K562 (cell line): ENCODE data around the gene BATF. TPM values are rescaled to one million over a fixed set of nuclear protein-coding genes. Genes with fewer than 3 reads are reported as not detected.

Experiments
- ATAC-seq: fragments of 200-7000 bp; cut with Tn5 transposase; 3 replicates; pipeline ENCODE4 v1.9.1; 2020; ENCODE audit warnings: moderate library complexity
- BruUV-seq: library from RNA; stranded (reverse); fragments of 400-500 nt; replicated peaks from 2 replicates; lab custom pipeline; 2021; lab: Mats Ljungman, UMichigan
- CTCF ChIA-PET: fragments of 300-600 bp; formaldehyde crosslinking; extraction: SDS; loops from one replicate; lab custom pipeline; 2021; ENCODE audit warnings: low intra/inter-chr PET ratio; lab: Yijun Ruan, JAX
- POLR2A ChIA-PET: fragments of 300-600, 350-650 bp; sonication (Branson Sonifier 250); formaldehyde crosslinking; extraction: SDS; loops from one replicate; lab custom pipeline; 2021; ENCODE audit warnings: antibody characterized with exemption, inconsistent platforms; lab: Yijun Ruan, JAX
- DNase-seq, 4 experiments: peaks; one replicate each; pipeline versions ENCODE4 v3.0.0 to v3.0.0-alpha.2; 2011 to 2018; ENCODE audit warnings: low spot score in 3 of 4, mixed read lengths in 3 of 4; ENCODE audit errors: extremely low read depth in 1 of 4
- FAIRE-seq: peaks from 2 replicates; lab custom pipeline; 2011; peaks lifted over from hg19 to GRCh38; lab: Jason Lieb, UNC
- H2AFZ ChIP-seq: 2 replicates; pipeline ENCODE4 v1.6.0; 2011; ENCODE audit warnings: low read depth, low read length, control low read depth, inconsistent platforms
- H3K27ac ChIP-seq: fragments of 200-600 bp; 3 replicates; pipeline ENCODE4 v1.8.0; 2011; ENCODE audit warnings: low read depth, mild to moderate bottlenecking, control low read depth, inconsistent platforms, low read length, moderate library complexity, mixed read lengths; ENCODE audit errors: extremely low read depth
- H3K27me3 ChIP-seq, 2 experiments: fragments of 300-600 bp in 1 of 2; 2 replicates in 1 of 2; 3 replicates in 1 of 2; pipeline versions ENCODE4 v1.6.0 to v1.8.0; 2011; ENCODE audit warnings: inconsistent platforms in 2 of 2, low read length in 2 of 2, mild to moderate bottlenecking in 1 of 2, mixed read lengths in 1 of 2, moderate library complexity in 1 of 2; ENCODE audit not compliant: control insufficient read depth in 2 of 2, insufficient read depth in 2 of 2
- H3K36me3 ChIP-seq: fragments of 300-600 bp; 3 replicates; pipeline ENCODE4 v1.8.0; 2011; ENCODE audit warnings: mild to moderate bottlenecking, low read length, inconsistent platforms; ENCODE audit not compliant: control insufficient read depth, insufficient read depth
- H3K4me1 ChIP-seq, 2 experiments: fragments of 200-600 bp in 1 of 2; replicated peaks in 1 of 2; 2 replicates in 1 of 2; 3 replicates in 1 of 2; pipeline versions ENCODE4 v1.5.1 to v1.8.0; 2011; ENCODE audit warnings: inconsistent platforms in 2 of 2, low read length in 2 of 2, mild to moderate bottlenecking in 1 of 2, mixed read lengths in 1 of 2, moderate library complexity in 1 of 2; ENCODE audit not compliant: control insufficient read depth in 2 of 2, insufficient read depth in 2 of 2
- H3K4me2 ChIP-seq: 2 replicates; pipeline ENCODE4 v1.6.1; 2011; ENCODE audit warnings: low read length, control low read depth, inconsistent platforms, mixed read lengths; ENCODE audit not compliant: insufficient read depth
- H3K4me3 ChIP-seq: fragments of 200-600 bp; sonication (generic), shearing (Covaris generic); 2 replicates; pipeline ENCODE4 v1.5.1; 2016; ENCODE audit warnings: control low read depth, inconsistent platforms
- H3K79me2 ChIP-seq: fragments of 200-600 bp; 3 replicates; pipeline ENCODE4 v1.8.0; 2011; ENCODE audit warnings: low read length, inconsistent platforms; ENCODE audit not compliant: control insufficient read depth, insufficient read depth
- H3K9ac ChIP-seq, 2 experiments: 2 replicates each; pipeline versions ENCODE4 v1.6.0 to v1.6.1; 2011; ENCODE audit warnings: low read depth in 2 of 2, low read length in 2 of 2, control low read depth in 1 of 2, inconsistent platforms in 1 of 2, mild to moderate bottlenecking in 1 of 2, mixed read lengths in 1 of 2; ENCODE audit not compliant: insufficient read depth in 1 of 2
- H3K9me1 ChIP-seq: one replicate; pipeline ENCODE4 v1.6.0; 2011; ENCODE audit warnings: inconsistent platforms, mild to moderate bottlenecking, low read length, moderate library complexity; ENCODE audit not compliant: control insufficient read depth, insufficient read depth
- H3K9me3 ChIP-seq: replicated peaks from 2 replicates; pipeline ENCODE4 v1.5.1; 2011; ENCODE audit warnings: low read depth, low read length, inconsistent platforms; ENCODE audit not compliant: control insufficient read depth, insufficient read depth
- H4K20me1 ChIP-seq: replicated peaks from 2 replicates; pipeline ENCODE4 v1.6.1; 2011; ENCODE audit warnings: low read length, inconsistent platforms, mixed read lengths; ENCODE audit not compliant: control insufficient read depth, insufficient read depth
- CBX1 ChIP-seq: sonication (generic); IDR thresholded peaks from 2 replicates; pipeline ENCODE4 v1.6.1; 2016; ENCODE audit warnings: antibody characterized with exemption, low read depth, mild to moderate bottlenecking
- MCM3 ChIP-seq: fragments of 450-650 bp; IDR thresholded peaks from 2 replicates; pipeline ENCODE4 v1.6.1; 2016
- PRMT5 ChIP-seq: sonication (generic); formaldehyde crosslinking; IDR thresholded peaks from 2 replicates; pipeline ENCODE4 v1.5.0; 2020; ENCODE audit warnings: missing genetic modification reagents
- RHOXF2B ChIP-seq: fragments of 250-450 bp; sonication (Bioruptor Pico); conservative IDR thresholded peaks from 2 replicates; pipeline ENCODE4 v1.5.1; 2021
- TCFL5 ChIP-seq: fragments of 250-450 bp; sonication (Bioruptor Pico); conservative IDR thresholded peaks from 2 replicates; pipeline ENCODE4 v1.6.1; 2021; ENCODE audit warnings: mild to moderate bottlenecking, moderate library complexity, matching md5 sums
- WGBS: fragments of 100-300 bp; shearing (Covaris generic); methylation state at CpG from one replicate; pipeline ENCODE4 v1.1.6; 2016; ENCODE audit warnings: low coverage, mixed read lengths; ENCODE audit not compliant: insufficient coverage; ENCODE audit errors: missing lambda C conversion rate; 5-methylcytosine and 5-hydroxymethylcytosine counted together
- in situ Hi-C: fragments of 300-500 bp; cut with MboI; formaldehyde crosslinking; loops from 4 replicates; pipeline ENCODE4 v1.15.0; 2018; ENCODE audit warnings: inconsistent platforms, mixed read lengths
- intact Hi-C: fragments of 100-400 bp; cut with micrococcal nuclease; formaldehyde crosslinking; loops from 2 replicates; pipeline ENCODE4 v1.14.2; 2022
- polyA plus RNA-seq, 8 experiments: library from polyadenylated mRNA; depleted of rRNA in 4 of 8; stranded (reverse) in 5 of 8; unstranded in 3 of 8; fragments of >200 nt; fragmentation: Nextera tagmentation in 2 of 8; fragmentation: Illumina TruSeq in 1 of 8; extraction: Ambion mirVana in 2 of 8; extraction: Trizol in 1 of 8; gene quantifications; 2 replicates each; pipeline versions ENCODE4 v1.2.1 to v1.2.3, GENCODE V29; 2011 to 2014; ENCODE audit warnings: inconsistent platforms in 1 of 8, missing spikeins in 1 of 8
- total RNA-seq, 7 experiments: library from RNA; depleted of rRNA in 6 of 7; stranded (reverse); fragments of >200 nt in 6 of 7; fragmentation: Illumina TruSeq in 2 of 7; extraction: Trizol in 2 of 7; gene quantifications; 2 replicates each; pipeline versions ENCODE4 v1.2.1 to v1.2.3, GENCODE V29; 2011 to 2021; ENCODE audit warnings: low replicate concordance in 1 of 7
- TF ChIP-seq, protein P1 (sequence below): fragments of 200-800 bp; sonication (Bioruptor generic); IDR thresholded peaks from 2 replicates; pipeline ENCODE4 v1.6.1; 2016; ENCODE audit warnings: missing genetic modification characterization, missing compliant biosample characterization

The BATF gene
- total and polyA plus RNA-seq, 9 of the 15 experiments (the other 6 are each of a cell fraction or from before 2014, with no cell fraction given), result 0.13 to 2.1 (median 0.55) TPM; not detected in 2

GRCh38 chr14:75491376-75491978 lies 30.8 kb upstream of the BATF start:
- TF ChIP-seq CBX1, result no peak
- TF ChIP-seq MCM3, result no peak
- TF ChIP-seq, protein P1, sequence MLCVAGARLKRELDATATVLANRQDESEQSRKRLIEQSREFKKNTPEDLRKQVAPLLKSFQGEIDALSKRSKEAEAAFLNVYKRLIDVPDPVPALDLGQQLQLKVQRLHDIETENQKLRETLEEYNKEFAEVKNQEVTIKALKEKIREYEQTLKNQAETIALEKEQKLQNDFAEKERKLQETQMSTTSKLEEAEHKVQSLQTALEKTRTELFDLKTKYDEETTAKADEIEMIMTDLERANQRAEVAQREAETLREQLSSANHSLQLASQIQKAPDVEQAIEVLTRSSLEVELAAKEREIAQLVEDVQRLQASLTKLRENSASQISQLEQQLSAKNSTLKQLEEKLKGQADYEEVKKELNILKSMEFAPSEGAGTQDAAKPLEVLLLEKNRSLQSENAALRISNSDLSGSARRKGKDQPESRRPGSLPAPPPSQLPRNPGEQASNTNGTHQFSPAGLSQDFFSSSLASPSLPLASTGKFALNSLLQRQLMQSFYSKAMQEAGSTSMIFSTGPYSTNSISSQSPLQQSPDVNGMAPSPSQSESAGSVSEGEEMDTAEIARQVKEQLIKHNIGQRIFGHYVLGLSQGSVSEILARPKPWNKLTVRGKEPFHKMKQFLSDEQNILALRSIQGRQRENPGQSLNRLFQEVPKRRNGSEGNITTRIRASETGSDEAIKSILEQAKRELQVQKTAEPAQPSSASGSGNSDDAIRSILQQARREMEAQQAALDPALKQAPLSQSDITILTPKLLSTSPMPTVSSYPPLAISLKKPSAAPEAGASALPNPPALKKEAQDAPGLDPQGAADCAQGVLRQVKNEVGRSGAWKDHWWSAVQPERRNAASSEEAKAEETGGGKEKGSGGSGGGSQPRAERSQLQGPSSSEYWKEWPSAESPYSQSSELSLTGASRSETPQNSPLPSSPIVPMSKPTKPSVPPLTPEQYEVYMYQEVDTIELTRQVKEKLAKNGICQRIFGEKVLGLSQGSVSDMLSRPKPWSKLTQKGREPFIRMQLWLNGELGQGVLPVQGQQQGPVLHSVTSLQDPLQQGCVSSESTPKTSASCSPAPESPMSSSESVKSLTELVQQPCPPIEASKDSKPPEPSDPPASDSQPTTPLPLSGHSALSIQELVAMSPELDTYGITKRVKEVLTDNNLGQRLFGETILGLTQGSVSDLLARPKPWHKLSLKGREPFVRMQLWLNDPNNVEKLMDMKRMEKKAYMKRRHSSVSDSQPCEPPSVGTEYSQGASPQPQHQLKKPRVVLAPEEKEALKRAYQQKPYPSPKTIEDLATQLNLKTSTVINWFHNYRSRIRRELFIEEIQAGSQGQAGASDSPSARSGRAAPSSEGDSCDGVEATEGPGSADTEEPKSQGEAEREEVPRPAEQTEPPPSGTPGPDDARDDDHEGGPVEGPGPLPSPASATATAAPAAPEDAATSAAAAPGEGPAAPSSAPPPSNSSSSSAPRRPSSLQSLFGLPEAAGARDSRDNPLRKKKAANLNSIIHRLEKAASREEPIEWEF (CRISPR knock-in tag), result no peak
- TF ChIP-seq RHOXF2B (CRISPR knock-in tag), result no peak
- no peak for TF ChIP-seq TCFL5
- no peak for TF ChIP-seq PRMT5 (CRISPR knock-in tag)
- no peaks in the 10 kb centered on the region for H3K79me2 ChIP-seq
- H3K9me3 ChIP-seq, result no peaks in the 10 kb centered on the region
- peaks cover 2 to 5% of the 10 kb centered on the region in 2 experiments; a peak in 4 of 5 replicates for H3K4me1 ChIP-seq
- intact Hi-C loops, result no loop called here
- H3K27ac ChIP-seq, result no peak overlapping the region
- H3K9me1 ChIP-seq, result no peaks in the 10 kb centered on the region
- H3K36me3 ChIP-seq, result no peaks in the 10 kb centered on the region
- H3K27me3 ChIP-seq, result no peaks in the 10 kb centered on the region
- no peak overlapping the region for H3K4me3 ChIP-seq
- no peak overlapping the region for H3K9ac ChIP-seq
- no peak overlapping the region for H3K4me2 ChIP-seq
- BruUV-seq, result no TSS peak
- ChIA-PET CTCF (no interaction called here), POLR2A (interaction anchor here (0.6 to 0.8 kb wide), 3 partner anchors 52 to 414 kb away, joined by 3 read pairs; no protein-coding TSS in a partner anchor)
- 20% methylated on average over 14 of the region's 14 CpGs for WGBS
- FAIRE-seq (no peak), ATAC-seq (no peak), DNase-seq (no peak)
- H2AFZ ChIP-seq, result no peak overlapping the region
- in situ Hi-C loops, result loop anchor here (5.0 kb wide), 1 partner anchor 174 kb away; no protein-coding TSS in a partner anchor
- no peaks in the 10 kb centered on the region for H4K20me1 ChIP-seq
